Measurements from ENCODE around the gene PTGDR2. TPM values are rescaled to one million over a fixed set of nuclear protein-coding genes. Genes with fewer than 3 reads are reported as not detected.

The PTGDR2 gene
- total and polyA plus RNA-seq, 9 of the 15 experiments (the other 6 are each of a cell fraction or from before 2014, with no cell fraction given), result 0.51 to 2.6 (median 1.6) TPM

DNA sequence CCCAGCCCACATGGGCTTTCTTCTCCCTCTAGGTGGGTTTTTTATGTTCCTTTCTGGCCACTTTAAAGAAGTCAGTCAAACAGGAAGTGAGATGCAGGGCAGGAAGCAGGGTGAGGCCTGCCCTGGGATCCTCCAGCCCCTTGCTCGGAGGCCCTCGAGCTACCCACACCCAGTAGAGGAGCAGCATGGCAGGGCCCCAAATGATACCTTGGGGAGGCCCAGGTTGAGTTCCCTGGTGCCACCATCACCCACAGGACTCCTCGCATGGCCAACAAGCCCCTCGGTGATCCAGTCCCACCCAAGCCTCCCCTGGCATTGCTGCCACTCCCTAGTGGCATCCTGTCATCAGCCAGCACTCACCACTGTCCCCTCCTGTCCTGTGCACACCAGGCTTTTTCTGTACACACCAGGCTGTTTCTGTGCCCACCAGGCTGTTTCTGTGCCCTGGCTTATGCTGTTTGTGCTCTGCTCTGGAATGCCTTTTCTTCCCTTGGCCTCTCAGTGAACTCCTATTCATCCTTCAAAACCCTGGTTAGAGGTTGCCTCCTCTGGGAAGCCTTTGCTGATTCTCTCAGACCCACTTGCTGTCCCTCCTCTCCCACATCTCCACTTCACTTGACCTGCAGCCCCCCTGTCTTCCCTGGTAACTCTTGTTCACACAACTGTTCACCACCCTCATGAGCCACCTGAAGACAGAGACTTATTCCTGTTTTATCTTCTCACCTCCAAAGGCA lies 3.1 kb upstream of the PTGDR2 start:
- Histone ChIP-seq H3K9me1 (ENCODE audit: control insufficient read depth, insufficient read depth, low read length) (peaks cover 4% of the 10 kb centered on the region), H3K27me3 (ENCODE audit: control insufficient read depth in 2 of 2, insufficient read depth in 2 of 2, low read length in 2 of 2) (no peaks in the 10 kb centered on the region), H2AFZ (ENCODE audit: low read depth, low read length) (no peak overlapping the region), H3K4me1 (replicated peaks in 1 of 2; ENCODE audit: control insufficient read depth in 2 of 2, insufficient read depth in 2 of 2, low read length in 2 of 2) (peaks cover 39 to 46% of the 10 kb centered on the region in 2 experiments), H4K20me1 (replicated peaks; ENCODE audit: control insufficient read depth, insufficient read depth, low read length) (no peaks in the 10 kb centered on the region), H3K4me3 (no peak overlapping the region), H3K36me3 (ENCODE audit: control insufficient read depth, insufficient read depth, low read length) (no peaks in the 10 kb centered on the region), H3K79me2 (ENCODE audit: control insufficient read depth, insufficient read depth, low read length) (peaks cover 5% of the 10 kb centered on the region; the same call in 1 of the 3 replicates), H3K9ac (ENCODE audit: insufficient read depth in 1 of 2, low read depth in 2 of 2, low read length in 2 of 2) (no peak overlapping the region), H3K9me3 (replicated peaks; ENCODE audit: control insufficient read depth, insufficient read depth, low read depth, low read length) (no peaks in the 10 kb centered on the region), H3K4me2 (ENCODE audit: insufficient read depth, low read length) (no peak overlapping the region), H3K27ac (ENCODE audit: extremely low read depth, low read depth, low read length) (no peak overlapping the region)
- in situ Hi-C loops (cut with MboI) (no loop called here), intact Hi-C loops (cut with micrococcal nuclease) (no loop called here)
- no TSS peak for BruUV-seq (replicated peaks)
- CTCF ChIA-PET (ENCODE audit: low intra/inter-chr PET ratio), result no interaction called here
- TF ChIP-seq CHD2 (IDR thresholded peaks at IDR 0.05; ENCODE audit: low read depth, low read length), result no peak
- TF ChIP-seq, protein P1, sequence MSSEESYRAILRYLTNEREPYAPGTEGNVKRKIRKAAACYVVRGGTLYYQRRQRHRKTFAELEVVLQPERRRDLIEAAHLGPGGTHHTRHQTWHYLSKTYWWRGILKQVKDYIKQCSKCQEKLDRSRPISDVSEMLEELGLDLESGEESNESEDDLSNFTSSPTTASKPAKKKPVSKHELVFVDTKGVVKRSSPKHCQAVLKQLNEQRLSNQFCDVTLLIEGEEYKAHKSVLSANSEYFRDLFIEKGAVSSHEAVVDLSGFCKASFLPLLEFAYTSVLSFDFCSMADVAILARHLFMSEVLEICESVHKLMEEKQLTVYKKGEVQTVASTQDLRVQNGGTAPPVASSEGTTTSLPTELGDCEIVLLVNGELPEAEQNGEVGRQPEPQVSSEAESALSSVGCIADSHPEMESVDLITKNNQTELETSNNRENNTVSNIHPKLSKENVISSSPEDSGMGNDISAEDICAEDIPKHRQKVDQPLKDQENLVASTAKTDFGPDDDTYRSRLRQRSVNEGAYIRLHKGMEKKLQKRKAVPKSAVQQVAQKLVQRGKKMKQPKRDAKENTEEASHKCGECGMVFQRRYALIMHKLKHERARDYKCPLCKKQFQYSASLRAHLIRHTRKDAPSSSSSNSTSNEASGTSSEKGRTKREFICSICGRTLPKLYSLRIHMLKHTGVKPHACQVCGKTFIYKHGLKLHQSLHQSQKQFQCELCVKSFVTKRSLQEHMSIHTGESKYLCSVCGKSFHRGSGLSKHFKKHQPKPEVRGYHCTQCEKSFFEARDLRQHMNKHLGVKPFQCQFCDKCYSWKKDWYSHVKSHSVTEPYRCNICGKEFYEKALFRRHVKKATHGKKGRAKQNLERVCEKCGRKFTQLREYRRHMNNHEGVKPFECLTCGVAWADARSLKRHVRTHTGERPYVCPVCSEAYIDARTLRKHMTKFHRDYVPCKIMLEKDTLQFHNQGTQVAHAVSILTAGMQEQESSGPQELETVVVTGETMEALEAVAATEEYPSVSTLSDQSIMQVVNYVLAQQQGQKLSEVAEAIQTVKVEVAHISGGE (CRISPR knock-in tag; IDR thresholded peaks at IDR 0.05), result no peak
- TF ChIP-seq ZNF77 (CRISPR knock-in tag; IDR thresholded peaks at IDR 0.05), result no peak
- no peak for TF ChIP-seq SIX5 (IDR thresholded peaks at IDR 0.05; ENCODE audit: borderline replicate concordance in 1 of 2, insufficient read depth in 1 of 2, low read depth in 1 of 2, low read length in 2 of 2)
- no peak for TF ChIP-seq MAFK (IDR thresholded peaks at IDR 0.05; ENCODE audit: low read length)
- no peak for TF ChIP-seq COPS2 (conservative IDR thresholded peaks at IDR 0.05)
- 76% methylated on average over 4 of the region's 4 CpGs for WGBS (ENCODE audit: insufficient coverage, low coverage, missing lambda C conversion rate)
- FAIRE-seq, result no peak
- DNase-seq (ENCODE audit: extremely low read depth in 1 of 4, low spot score in 3 of 4), result no peak
- ATAC-seq, result no peak
- POLR2A ChIA-PET, result interaction anchor here (1.4 kb wide), 1 partner anchor 11 kb away, joined by 4 read pairs; no protein-coding TSS in a partner anchor

Data from K562 (cell line).